Measurements from ENCODE around the gene NFATC1. TPM values are rescaled to one million over a fixed set of nuclear protein-coding genes. Genes with fewer than 3 reads are reported as not detected.

NFATC1 gene
- polyA plus RNA-seq, 1 donor from 2014 or later = 0.37 TPM

- Histone ChIP-seq H3K27me3 (ENCODE audit: insufficient read depth, low read depth, low read length) (no peaks in the 10 kb centered on the region), H3K4me2 (ENCODE audit: low read length) (no peak overlapping the region), H3K4me3 (ENCODE audit: low read length) (no peak overlapping the region), H3K79me2 (replicated peaks; ENCODE audit: insufficient read depth, low read length) (no peaks in the 10 kb centered on the region), H4K20me1 (ENCODE audit: insufficient read depth) (no peaks in the 10 kb centered on the region), H2AFZ (ENCODE audit: low read depth, low read length) (no peak overlapping the region), H3F3A (ENCODE audit: insufficient read depth, low read length, poor library complexity, severe bottlenecking) (no peaks in the 10 kb centered on the region), H3K9me2 (ENCODE audit: insufficient read depth, low read length) (no peaks in the 10 kb centered on the region), H3K9me3 (ENCODE audit: low read length) (no peaks in the 10 kb centered on the region), H3K27ac (ENCODE audit: low read length) (no peak overlapping the region), H3K36me3 (ENCODE audit: insufficient read depth, low read length) (no peaks in the 10 kb centered on the region), H3K9ac (ENCODE audit: low read length) (no peak overlapping the region)
- TF ChIP-seq EZH2 (IDR thresholded peaks at IDR 0.05; ENCODE audit: borderline replicate concordance, insufficient read depth, low read length, poor library complexity, severe bottlenecking) (no peak), TAF1 (IDR thresholded peaks at IDR 0.05; ENCODE audit: low read depth) (no peak), EP300 (conservative IDR thresholded peaks at IDR 0.05; ENCODE audit: poor library complexity, severe bottlenecking) (no peak), SMC3 (conservative IDR thresholded peaks at IDR 0.05; ENCODE audit: poor library complexity) (no peak), MXI1 (conservative IDR thresholded peaks at IDR 0.05; ENCODE audit: poor library complexity, severe bottlenecking) (no peak), CTCF (IDR thresholded peaks at IDR 0.05; ENCODE audit: poor library complexity, severe bottlenecking) (no peak), POLR2AphosphoS5 (IDR thresholded peaks at IDR 0.05) (no peak), RAD21 (conservative IDR thresholded peaks at IDR 0.05) (no peak)
- TF ChIP-seq, protein P1, sequence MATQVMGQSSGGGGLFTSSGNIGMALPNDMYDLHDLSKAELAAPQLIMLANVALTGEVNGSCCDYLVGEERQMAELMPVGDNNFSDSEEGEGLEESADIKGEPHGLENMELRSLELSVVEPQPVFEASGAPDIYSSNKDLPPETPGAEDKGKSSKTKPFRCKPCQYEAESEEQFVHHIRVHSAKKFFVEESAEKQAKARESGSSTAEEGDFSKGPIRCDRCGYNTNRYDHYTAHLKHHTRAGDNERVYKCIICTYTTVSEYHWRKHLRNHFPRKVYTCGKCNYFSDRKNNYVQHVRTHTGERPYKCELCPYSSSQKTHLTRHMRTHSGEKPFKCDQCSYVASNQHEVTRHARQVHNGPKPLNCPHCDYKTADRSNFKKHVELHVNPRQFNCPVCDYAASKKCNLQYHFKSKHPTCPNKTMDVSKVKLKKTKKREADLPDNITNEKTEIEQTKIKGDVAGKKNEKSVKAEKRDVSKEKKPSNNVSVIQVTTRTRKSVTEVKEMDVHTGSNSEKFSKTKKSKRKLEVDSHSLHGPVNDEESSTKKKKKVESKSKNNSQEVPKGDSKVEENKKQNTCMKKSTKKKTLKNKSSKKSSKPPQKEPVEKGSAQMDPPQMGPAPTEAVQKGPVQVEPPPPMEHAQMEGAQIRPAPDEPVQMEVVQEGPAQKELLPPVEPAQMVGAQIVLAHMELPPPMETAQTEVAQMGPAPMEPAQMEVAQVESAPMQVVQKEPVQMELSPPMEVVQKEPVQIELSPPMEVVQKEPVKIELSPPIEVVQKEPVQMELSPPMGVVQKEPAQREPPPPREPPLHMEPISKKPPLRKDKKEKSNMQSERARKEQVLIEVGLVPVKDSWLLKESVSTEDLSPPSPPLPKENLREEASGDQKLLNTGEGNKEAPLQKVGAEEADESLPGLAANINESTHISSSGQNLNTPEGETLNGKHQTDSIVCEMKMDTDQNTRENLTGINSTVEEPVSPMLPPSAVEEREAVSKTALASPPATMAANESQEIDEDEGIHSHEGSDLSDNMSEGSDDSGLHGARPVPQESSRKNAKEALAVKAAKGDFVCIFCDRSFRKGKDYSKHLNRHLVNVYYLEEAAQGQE (IDR thresholded peaks at IDR 0.05; ENCODE audit: borderline replicate concordance) = no peak
These were observed 148.7 kb downstream of the NFATC1 start for GRCh38 chr18:79544386-79544963.

- no peak for TF ChIP-seq EZH2 (IDR thresholded peaks at IDR 0.05; ENCODE audit: borderline replicate concordance, insufficient read depth, low read length, poor library complexity, severe bottlenecking)
- no peak for TF ChIP-seq TAF1 (IDR thresholded peaks at IDR 0.05; ENCODE audit: low read depth)
- no peak for TF ChIP-seq RAD21 (conservative IDR thresholded peaks at IDR 0.05)
- TF ChIP-seq SMC3 (conservative IDR thresholded peaks at IDR 0.05; ENCODE audit: poor library complexity) = no peak
- no peak for TF ChIP-seq MXI1 (conservative IDR thresholded peaks at IDR 0.05; ENCODE audit: poor library complexity, severe bottlenecking)
- TF ChIP-seq POLR2AphosphoS5 (IDR thresholded peaks at IDR 0.05) = no peak
- TF ChIP-seq, protein P1 (IDR thresholded peaks at IDR 0.05; ENCODE audit: borderline replicate concordance) = no peak
- no peak for TF ChIP-seq CTCF (IDR thresholded peaks at IDR 0.05; ENCODE audit: poor library complexity, severe bottlenecking)
- TF ChIP-seq EP300 (conservative IDR thresholded peaks at IDR 0.05; ENCODE audit: poor library complexity, severe bottlenecking) = no peak
- Histone ChIP-seq H3K9ac (ENCODE audit: low read length) (no peak overlapping the region), H3F3A (ENCODE audit: insufficient read depth, low read length, poor library complexity, severe bottlenecking) (no peaks in the 10 kb centered on the region), H3K36me3 (ENCODE audit: insufficient read depth, low read length) (no peaks in the 10 kb centered on the region), H3K4me2 (ENCODE audit: low read length) (no peak overlapping the region), H3K79me2 (replicated peaks; ENCODE audit: insufficient read depth, low read length) (no peaks in the 10 kb centered on the region), H4K20me1 (ENCODE audit: insufficient read depth) (no peaks in the 10 kb centered on the region), H3K9me3 (ENCODE audit: low read length) (no peaks in the 10 kb centered on the region), H3K27me3 (ENCODE audit: insufficient read depth, low read depth, low read length) (no peaks in the 10 kb centered on the region), H3K4me3 (ENCODE audit: low read length) (no peak overlapping the region), H2AFZ (ENCODE audit: low read depth, low read length) (no peak overlapping the region), H3K27ac (ENCODE audit: low read length) (no peak overlapping the region), H3K9me2 (ENCODE audit: insufficient read depth, low read length) (no peaks in the 10 kb centered on the region)
These were observed 149.5 kb downstream of the NFATC1 start for GRCh38 chr18:79545255-79545654.
